ENCODE measurements around the gene GABRG2.
"Not testable (repeated sequence)": the region's sequence is repeated elsewhere in the genome, so short reads cannot be mapped to it uniquely, and the experiment has no call there.

Gene GABRG2

DNA sequence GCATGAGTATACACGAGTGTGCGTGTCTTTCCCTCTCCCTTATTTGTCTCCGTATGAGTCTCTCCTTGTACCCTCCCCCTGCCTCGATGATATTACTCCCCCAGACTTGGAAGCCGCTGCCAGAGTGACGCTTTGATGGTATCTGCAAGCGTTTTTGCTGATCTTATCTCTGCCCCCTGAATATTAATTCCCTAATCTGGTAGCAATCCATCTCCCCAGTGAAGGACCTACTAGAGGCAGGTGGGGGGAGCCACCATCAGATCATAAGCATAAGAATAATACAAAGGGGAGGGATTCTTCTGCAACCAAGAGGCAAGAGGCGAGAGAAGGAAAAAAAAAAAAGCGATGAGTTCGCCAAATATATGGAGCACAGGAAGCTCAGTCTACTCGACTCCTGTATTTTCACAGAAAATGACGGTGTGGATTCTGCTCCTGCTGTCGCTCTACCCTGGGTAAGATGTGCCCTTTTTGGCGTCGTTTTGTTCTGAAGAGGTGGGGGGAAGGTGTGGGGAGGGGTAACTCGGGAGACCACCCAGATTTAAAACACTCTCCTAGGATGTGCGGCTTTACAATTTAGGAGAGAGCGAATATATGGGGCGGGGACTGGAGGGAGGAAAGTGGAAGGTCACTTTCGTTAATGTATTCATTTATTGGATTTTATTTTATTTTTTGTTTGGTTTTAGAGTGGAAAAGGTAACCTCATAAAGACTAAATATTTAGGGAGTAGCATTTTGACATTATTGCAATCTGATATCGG lies at the start of gene GABRG2:
Gene GABRG2 (plus strand): TSS at position 119 of the 757 bp plus-strand sequence. CDS start 227 bp downstream, at position 346.
- no peak for DNase-seq (ENCODE audit: low read depth in 2 of 2)

DNA sequence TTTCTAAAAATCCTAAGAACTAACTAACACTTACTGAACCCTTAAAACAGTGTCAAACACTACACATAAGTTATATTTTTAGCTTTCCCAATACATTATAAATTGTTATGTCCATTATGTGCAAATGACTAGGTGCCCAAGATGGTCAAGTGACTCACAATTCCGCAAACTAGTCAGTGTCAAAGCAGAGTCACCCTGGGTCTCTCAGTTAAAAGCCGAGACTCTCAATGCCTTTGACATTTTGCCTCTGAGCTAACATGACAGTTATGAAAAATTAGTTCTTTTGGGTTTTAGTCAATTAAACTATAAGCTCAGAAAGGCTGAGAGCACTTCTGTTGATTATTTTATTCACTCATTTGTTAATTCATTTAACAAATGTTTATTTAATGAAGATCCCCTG lies 42.3 kb upstream of the GABRG2 start:
- DNase-seq (ENCODE audit: low read depth in 2 of 2) = no peak

DNA sequence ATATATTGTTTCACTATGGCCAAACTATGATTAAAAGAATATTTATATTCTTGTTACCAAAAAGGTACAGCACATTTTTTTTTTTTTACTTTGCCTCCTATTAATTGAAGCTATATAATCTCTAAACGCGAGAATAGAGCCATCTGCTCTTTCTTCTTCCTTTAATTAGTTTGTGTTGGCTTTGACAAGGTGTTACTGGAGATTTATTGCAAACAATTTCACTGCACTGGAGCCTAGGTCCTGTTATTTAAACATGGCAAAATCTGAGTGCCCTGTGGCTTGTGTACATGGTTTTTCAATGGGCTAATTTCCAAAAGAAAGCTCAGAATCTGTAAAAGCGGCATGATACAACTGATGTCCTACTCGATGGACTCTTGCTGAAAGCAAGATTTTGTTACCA lies 40.8 kb upstream of the GABRG2 start:
- DNase-seq (ENCODE audit: low read depth in 2 of 2) = no peak

DNA sequence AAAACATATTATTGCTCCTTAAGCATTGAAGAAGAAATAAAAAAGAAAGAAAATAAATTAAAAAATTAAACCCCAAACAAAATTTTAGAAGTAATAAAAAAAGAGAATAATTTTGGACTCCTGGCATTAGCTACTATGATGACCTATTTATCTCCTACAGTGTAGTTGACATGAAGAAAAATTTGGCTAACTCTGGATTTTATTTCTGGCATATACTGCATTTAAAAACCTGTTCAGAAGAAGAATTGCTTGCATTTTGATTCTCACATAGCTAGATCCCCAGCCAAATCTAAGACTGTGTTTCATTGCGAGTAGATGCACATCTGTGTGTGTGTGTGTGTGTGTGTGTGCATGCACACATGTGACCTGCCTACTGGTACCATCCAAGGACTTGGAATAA lies 30.1 kb upstream of the GABRG2 start:
- DNase-seq (ENCODE audit: low read depth in 2 of 2) = no peak

DNA sequence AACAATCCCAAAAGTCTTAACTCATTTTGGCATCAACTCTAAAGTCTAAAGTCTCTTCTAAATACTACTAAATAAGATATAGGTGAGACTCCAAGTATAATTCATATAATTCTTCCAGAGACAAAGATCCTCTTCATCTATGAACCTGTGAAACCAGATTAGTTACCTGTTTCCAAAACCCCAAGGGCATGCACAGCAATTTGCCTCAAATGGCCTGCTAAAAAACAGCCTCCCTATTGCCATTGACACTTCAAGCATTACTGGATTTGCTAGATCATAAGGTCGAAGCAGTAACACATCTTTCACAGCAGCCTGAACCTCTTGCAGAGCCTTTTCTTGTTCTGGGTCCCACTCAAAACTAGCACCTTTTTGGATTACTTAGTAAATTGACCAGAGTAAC lies 20.3 kb upstream of the GABRG2 start:
- no peak for DNase-seq (ENCODE audit: low read depth in 2 of 2)

DNA sequence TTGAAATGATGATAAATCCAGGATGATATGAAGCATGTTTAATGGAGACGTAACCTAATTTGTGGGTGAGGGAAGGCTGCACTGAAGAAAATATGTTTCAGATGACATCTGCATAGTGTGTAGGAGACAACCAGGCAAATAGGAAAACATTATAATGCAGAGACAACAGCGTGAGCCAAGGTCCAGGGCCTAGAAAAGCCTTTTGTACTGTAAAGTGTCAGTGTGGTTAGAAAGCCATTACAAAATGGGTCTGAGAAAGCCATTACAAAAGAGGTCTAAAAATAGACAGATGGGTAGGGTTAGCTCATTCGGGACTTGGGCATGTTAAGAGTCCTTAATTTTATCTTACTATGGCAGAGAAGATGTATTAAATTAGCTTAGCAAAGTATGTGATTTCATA lies 14.9 kb upstream of the GABRG2 start:
- DNase-seq (ENCODE audit: low read depth in 2 of 2) = no peak

DNA sequence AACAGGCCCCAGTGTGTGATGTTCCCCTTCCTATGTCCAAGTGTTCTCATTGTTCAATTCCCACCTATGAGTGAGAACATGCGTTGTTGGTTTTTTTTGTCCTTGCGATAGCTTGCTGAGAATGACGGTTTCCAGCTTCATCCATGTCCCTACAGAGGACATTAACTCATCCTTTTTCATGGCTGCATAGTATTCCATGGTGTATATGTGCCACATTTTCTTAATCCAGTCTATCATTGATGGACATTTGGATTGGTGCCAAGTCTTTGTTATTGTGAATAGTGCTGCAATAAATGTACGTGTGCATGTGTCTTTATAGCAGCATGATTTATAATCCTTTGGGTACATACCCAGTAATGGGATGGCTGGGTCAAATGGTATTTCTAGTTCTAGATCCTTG lies 12.5 kb upstream of the GABRG2 start:
- DNase-seq (ENCODE audit: low read depth in 2 of 2) = not testable (repeated sequence)

DNA sequence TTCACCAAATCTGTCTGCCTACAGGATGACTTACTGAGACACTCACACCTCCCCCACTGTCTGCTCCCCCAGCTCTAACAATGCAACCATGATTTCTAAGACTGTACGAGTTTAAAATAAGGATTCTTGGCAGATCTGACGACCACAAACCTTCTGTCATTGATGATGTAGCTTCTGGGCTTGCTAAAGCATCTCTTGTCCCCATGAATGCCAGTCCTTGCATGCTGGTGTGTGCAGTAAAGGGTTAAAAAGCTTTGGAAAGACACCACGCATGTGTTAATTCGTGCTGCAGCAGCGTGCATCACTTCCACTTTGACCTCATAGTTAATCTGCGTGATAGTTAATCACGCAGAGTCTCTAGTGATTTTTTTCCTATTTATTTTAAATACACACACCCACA lies 411 bp upstream of the GABRG2 start:
- DNase-seq (ENCODE audit: low read depth in 2 of 2) = no peak

DNA sequence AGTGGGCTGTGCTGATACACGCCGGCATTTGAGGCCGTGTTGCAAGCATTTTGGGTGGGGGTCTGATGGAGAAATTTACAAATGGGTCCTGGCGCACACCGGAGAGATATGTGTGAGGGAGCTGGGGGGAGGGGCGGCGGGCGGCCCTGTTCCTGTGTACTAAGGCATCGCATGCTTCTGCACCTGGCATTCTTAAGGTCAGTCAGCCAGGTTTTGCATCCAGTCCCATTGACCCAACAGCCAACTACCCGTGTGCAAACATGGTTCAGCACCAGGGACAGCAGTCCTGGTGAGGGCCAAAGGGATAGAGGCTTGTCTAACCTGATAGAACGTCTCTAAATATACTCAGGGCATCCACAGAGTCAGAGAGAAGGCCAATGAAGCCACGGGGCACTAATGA lies 839 bp downstream of the GABRG2 start:
- no peak for DNase-seq (ENCODE audit: low read depth in 2 of 2)

DNA sequence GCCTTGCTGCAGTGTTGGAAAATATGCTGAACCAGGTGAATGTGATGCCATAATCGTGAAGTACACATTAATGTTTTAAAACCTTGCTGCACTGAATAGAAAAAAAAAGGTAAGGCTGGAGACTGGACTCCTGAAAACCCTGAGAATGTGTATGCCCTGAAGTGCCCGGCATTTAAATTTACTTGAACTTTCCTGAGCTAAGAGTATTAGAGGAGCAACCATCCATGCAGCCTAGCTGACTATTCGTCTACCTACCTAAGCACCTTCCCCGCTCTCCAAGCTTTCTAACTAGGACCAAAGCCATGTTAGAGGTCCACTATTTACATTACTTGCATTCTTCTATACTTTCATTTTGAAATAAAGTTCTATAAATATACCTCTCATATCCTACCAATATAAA lies 1.4 kb downstream of the GABRG2 start:
- DNase-seq (ENCODE audit: low read depth in 2 of 2) = no peak

DNA sequence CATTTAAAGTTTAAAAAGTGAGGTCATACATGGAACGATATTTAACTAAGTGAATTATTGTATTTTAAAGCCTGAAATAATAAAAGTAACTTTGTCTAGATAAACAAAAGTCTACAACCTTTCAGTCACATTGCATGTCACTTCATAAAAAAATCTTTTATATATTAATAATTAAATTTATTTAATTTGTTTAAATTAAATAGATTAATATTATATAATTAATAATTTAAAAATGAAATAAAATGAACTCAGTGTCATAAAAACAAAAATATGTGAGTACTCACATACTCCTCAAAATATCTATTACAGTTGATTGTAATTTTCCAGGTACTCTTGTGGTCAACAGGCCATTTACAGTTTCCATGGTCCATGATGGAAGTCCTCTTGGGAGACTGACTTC lies 11.2 kb downstream of the GABRG2 start:
- no peak for DNase-seq (ENCODE audit: low read depth in 2 of 2)

DNA sequence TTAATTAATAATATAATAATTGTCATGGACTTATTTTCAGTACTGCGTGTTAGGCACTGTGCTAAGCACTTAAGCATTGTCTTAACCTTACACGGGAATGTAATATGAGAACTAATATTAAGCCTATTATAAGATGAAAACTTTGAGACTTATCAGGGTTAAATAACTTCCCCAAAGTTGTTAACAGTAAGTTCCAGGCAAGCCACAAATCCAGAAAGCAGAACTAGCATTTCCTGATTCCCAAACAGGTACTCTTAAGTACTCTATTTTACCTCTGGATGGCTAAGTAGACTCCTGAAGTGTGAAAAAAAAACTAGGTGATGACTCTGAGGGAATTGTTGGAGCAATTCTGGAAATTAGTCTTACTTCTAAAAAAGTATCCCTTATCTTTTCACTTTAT lies 23.8 kb downstream of the GABRG2 start:
- DNase-seq (ENCODE audit: low read depth in 2 of 2) = no peak

DNA sequence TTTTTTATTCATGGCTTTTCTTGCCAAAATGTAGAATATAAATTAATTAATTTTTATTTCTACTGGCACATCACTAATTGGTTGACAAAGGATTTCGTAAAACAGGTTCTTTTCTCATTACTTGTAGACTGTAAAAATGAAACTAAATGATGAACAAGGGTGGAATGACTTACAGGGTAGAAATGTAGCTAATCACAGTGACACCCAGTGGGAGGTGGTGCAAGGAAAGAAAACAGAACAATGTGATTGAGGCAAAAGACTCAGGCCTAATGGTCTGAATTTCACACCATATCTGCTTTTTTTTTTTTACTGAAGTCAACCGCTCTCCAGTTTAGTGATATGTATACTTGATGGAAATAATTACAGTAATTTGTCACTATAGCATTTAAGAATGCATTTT lies 28.9 kb downstream of the GABRG2 start:
- DNase-seq (ENCODE audit: low read depth in 2 of 2) = no peak

DNA sequence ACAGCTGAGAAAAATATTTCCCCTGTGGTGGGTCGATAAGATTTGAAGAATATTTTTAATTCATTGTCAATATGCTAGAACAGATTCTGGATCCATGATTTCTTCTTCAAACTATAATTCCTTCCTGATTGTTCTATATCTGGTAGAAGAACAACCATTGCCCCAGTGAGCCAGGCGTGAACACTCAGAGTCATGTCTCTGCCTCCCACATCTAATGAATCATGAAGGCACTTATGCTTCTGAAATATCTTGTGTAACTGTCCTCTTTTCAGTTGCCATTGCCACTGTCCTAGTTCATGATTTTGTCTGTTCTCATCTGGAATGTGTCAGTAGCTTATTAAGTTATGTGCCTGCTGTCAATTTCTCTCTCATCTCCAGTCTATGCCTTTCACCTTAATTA lies 40.0 kb downstream of the GABRG2 start:
- no peak for DNase-seq (ENCODE audit: low read depth in 2 of 2)

DNA sequence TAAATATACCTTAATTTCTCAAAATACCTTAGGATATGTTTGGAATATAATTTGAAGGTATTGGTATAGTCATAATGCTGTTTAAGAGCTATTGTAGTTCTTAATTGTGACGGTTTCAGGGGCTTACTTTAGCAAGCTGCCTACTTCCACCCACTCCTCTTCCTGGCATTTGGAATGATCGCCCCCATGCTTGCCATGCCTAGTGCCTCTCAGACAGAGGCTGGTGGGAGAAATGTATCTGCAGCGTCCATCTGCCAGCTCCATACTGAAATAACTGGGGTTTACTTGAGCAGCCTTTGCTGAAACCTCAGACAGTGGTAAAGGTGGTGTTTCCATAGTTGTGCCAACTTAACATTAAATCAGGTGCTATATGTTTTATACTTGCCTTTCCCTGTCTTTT lies 52.2 kb downstream of the GABRG2 start:
- DNase-seq (ENCODE audit: low read depth in 2 of 2) = no peak

DNA sequence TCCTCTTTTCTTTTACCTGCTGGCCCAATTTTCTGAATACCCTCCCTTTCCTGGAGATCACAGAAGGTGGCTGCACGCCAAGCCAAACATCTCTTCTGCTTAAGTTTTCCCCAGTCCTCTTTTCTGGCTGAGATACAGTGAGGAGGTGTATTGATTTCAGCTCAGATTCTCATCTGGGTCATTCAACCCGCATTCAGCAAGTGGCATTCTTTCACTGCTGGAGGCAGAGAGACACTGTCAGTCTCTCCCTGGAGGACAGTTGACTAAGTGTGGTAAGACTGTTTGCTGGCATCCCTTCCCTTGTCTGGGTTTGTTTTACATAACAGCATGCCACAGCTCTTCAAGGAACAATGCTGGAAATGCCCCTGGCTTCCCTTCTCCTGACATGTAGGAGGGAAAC lies 60.5 kb downstream of the GABRG2 start:
- no peak for DNase-seq (ENCODE audit: low read depth in 2 of 2)

DNA sequence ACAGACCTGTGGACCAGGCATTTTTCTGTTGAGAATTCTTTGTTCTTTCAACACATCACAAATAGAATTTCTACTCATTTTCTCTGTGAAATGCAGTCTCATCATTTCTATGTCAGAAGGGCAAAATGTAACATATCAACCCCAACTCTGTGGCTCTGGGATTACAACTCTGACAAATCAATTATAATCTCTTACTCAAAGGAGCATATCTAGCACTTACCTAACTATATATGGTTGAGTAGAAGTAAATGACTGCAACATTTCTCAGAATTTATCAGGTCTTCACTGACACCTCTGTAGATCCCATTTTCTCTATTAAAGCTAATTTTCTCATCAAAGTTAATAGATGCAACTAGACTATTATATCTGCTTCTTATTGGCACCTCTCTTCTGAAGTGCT lies 64.8 kb downstream of the GABRG2 start:
- no peak for DNase-seq (ENCODE audit: low read depth in 2 of 2)

DNA sequence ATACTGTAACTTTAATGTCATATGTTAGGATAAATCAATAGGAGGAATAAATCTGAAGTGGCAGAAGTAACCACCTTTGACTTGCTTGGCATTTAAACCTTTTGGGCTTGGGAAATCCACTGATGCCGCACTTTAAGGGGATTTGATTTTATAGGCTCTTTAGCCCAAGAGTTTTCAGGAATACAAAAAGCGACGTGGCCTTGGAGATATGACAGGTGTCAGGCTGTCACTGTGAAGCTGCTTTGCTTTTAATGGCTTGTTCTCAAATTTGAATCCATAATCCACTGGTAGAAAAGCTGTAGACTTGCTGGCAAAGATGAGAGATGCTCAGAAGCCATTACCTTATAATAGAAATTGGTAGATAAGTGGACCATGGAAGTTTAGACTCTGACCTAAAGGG lies 71.6 kb downstream of the GABRG2 start:
- no peak for DNase-seq (ENCODE audit: low read depth in 2 of 2)

DNA sequence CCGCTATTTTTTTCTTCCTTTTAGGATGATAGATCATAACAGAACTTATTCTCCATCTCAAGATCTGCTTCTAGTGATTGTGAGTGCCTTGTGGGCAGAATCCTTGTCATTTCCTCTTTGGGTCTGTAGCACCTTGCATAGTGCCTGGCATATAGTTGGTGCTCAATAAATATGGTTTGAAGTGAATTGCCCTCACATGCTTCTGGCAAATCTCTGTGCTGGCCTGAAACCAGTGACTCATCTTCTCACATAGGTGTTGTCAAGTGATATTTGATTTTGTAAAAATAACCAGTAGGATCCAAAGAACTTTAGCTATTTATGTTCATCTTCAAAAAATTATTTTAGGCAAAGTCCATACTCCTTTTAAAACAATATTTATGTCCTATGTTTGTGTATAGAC lies 86.7 kb downstream of the GABRG2 start:
- DNase-seq (ENCODE audit: low read depth in 2 of 2) = no peak

DNA sequence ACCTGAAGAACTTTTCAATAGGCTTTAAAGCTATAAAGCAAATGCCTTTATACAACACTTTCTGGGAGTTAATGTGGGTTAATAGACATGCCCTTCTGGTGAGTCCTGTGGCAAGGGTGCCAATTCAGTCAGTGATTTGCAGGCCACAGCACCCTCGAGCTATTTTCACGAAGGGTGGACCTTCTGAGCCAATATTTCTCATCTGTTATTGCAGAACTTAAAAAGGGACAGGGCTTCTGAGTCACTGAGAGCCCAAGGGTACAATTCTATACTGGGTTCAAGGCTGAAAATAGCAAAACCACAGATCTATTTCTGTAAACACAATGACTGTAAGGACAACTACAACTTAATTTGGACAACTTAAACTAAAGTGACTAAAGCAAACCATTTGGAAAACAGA lies 92.8 kb downstream of the GABRG2 start:
- DNase-seq (ENCODE audit: low read depth in 2 of 2) = no peak

DNA sequence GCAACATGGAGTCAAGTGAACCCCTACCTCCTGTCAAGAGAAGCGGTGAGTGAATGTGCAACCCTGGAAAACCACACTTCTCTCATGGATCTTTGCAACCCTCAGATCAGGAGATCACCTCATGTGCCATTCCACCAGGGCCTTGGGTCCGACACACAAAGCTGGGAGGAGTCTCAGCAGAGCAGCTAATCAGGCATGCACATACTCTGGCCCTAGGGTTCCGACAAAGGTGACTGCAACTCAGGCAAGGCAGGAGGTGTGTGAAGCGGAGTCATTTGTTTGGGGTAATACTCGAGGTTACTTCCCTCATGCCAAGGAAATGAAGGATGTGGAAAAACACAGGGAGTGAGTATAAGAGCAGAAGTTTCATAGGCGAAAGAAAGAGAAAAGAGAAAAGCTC lies 96.1 kb downstream of the GABRG2 start:
- no peak for DNase-seq (ENCODE audit: low read depth in 2 of 2)

DNA sequence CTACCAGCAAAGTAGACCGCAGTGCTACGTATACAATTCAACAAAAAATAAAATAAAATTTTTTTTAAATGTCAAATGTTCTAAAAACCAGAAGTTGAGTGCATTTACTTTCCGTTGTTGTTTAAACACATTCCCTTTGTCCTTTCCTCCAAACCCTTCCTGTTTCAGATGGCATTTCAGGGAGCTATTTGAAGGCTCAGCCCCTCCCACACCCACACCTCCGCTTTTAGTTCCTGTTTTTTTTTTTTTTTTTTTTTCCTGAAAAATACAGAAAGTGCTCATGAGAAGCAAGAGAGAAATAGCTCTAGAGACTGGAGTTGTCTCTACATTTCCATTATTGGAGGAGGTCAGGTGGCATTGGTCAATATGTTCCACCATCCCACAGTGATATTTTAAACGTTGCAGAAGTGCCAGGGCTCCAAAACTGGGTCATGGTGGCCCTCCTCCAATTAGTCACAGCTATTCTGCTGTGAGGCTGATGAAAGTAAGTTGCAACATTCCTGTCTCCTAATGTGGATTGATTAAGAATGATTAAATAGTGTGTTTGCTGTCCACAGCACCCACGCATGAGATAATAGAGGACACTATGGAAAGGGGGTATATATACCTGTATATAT lies 106.9 kb downstream of the GABRG2 start:
- no peak for DNase-seq (ENCODE audit: low read depth in 2 of 2)

DNA sequence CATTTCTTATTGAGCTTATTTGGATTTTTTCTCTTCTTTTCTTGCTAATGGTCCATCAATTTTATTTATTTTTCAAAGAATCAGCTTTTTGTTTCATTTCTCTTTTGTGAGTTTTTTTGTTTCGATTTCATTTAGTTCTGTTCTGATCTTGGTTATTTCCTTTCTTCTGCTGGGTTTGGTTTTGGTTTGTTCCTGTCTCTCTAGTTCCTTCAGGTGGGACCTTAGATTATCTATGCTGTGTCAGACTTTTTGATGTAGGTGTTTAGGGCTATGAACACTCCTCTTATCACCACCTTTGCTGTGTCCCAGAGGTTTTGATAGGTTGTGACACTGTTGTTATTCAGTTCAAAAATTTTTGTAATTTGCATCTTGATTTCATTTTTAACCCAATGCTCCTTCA lies 119.8 kb downstream of the GABRG2 start:
- no peak for DNase-seq (ENCODE audit: low read depth in 2 of 2)

DNA sequence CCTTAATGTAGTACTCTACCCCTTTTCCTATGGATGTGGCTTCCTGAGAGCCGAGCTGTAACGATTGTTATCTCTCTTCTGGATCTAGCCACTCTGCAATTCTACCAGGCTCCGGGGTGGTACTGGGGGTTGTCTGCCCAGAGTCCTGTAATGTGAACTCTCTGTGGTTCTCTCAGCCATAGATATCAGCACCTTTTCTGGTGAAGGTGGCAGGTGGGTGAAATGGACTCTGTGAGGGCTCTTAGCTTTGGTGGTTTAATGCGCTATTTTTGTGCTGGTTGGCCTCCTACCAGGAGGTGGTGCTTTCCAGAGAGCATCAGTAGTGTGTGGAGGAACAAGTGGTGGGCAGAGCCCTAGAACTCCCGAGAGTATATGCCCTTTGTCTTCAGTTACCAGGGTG lies 122.1 kb downstream of the GABRG2 start:
- DNase-seq (ENCODE audit: low read depth in 2 of 2) = no peak
